Activated T-helper 1 cell treated with anti-CD3 and anti-CD28 coated beads, Interleukin-12 subunit alpha, Interleukin-12 subunit beta, Interleukin-2, Interleukin-4 antibody, amounts not matched to agents 30 ng/mL and 10 ng/mL and 1 ng/mL, durations not matched to agents 14 hours and 24 hours and 36 hours (primary cell): ENCODE data around the gene TAOK1. TPM values are rescaled to one million over a fixed set of nuclear protein-coding genes. Genes with fewer than 3 reads are reported as not detected.
"Not testable (repeated sequence)": the region's sequence is repeated elsewhere in the genome, so short reads cannot be mapped to it uniquely, and the experiment has no call there.

ENCODE experiments used
- DNase-seq: peaks from one replicate; pipeline ENCODE4 v3.0.0; 2021; ENCODE audit warnings: low spot score
- H3K27ac Mint-ChIP-seq: one replicate; pipeline ENCODE4 v1.8.0; 2021; ENCODE audit warnings: mild to moderate bottlenecking, mixed read lengths
- H3K27me3 Mint-ChIP-seq: one replicate; pipeline ENCODE4 v1.8.0; 2022; ENCODE audit warnings: mild to moderate bottlenecking, moderate library complexity, mixed read lengths; ENCODE audit not compliant: insufficient read depth
- H3K36me3 Mint-ChIP-seq: one replicate; pipeline ENCODE4 v1.8.0; 2021; ENCODE audit warnings: low read depth, mixed read lengths
- H3K4me1 Mint-ChIP-seq: one replicate; pipeline ENCODE4 v1.8.0; 2021; ENCODE audit warnings: low read depth, mixed read lengths
- H3K4me3 Mint-ChIP-seq: one replicate; pipeline ENCODE4 v1.8.0; 2021; ENCODE audit warnings: mild to moderate bottlenecking, moderate library complexity, mixed read lengths
- H3K9me3 Mint-ChIP-seq: one replicate; pipeline ENCODE4 v1.8.0; 2021; ENCODE audit warnings: mixed read lengths
- intact Hi-C: fragments of 100-400 bp; cut with micrococcal nuclease; formaldehyde crosslinking; loops from one replicate; pipeline ENCODE4 v1.15.1; 2024
- total RNA-seq: library from RNA; stranded (reverse); gene quantifications from 2 replicates; pipeline ENCODE4 v1.2.3, GENCODE V29; 2022

Gene TAOK1
- total RNA-seq, 1 donor from 2014 or later = 46.9 TPM

- H3K27me3 Mint-ChIP-seq = no peaks in the 10 kb centered on the region
- no peaks in the 10 kb centered on the region for H3K4me1 Mint-ChIP-seq
- H3K9me3 Mint-ChIP-seq = no peaks in the 10 kb centered on the region
- no peak overlapping the region for H3K4me3 Mint-ChIP-seq
- H3K27ac Mint-ChIP-seq = no peak overlapping the region
- intact Hi-C loops = no loop called here
- no peak for DNase-seq
- H3K36me3 Mint-ChIP-seq = peaks cover 17% of the 10 kb centered on the region
These were observed 85.7 kb downstream of the TAOK1 start for GRCh38 chr17:29475891-29476290.

- H3K9me3 Mint-ChIP-seq, H3K4me1 Mint-ChIP-seq, H3K4me3 Mint-ChIP-seq, H3K36me3 Mint-ChIP-seq, intact Hi-C loops, H3K27ac Mint-ChIP-seq, H3K27me3 Mint-ChIP-seq, DNase-seq: not testable (repeated sequence)
These were observed 90.2 kb downstream of the TAOK1 start for GRCh38 chr17:29480249-29480928.

- peaks cover 3% of the 10 kb centered on the region for H3K36me3 Mint-ChIP-seq
- DNase-seq = no peak
- H3K27ac Mint-ChIP-seq = no peak overlapping the region
- intact Hi-C loops = no loop called here
- H3K4me1 Mint-ChIP-seq = no peaks in the 10 kb centered on the region
- H3K4me3 Mint-ChIP-seq = no peak overlapping the region
- no peaks in the 10 kb centered on the region for H3K27me3 Mint-ChIP-seq
- no peaks in the 10 kb centered on the region for H3K9me3 Mint-ChIP-seq
These were observed 93.3 kb downstream of the TAOK1 start for GRCh38 chr17:29483503-29483902.

GRCh38 chr17:29495011-29495410, 104.8 kb downstream of the TAOK1 start:
- intact Hi-C loops = no loop called here
- H3K27me3 Mint-ChIP-seq = no peaks in the 10 kb centered on the region
- no peaks in the 10 kb centered on the region for H3K9me3 Mint-ChIP-seq
- H3K4me3 Mint-ChIP-seq = no peak overlapping the region
- H3K27ac Mint-ChIP-seq = no peak overlapping the region
- no peak for DNase-seq
- H3K36me3 Mint-ChIP-seq = peaks cover 37% of the 10 kb centered on the region
- peaks cover 6% of the 10 kb centered on the region for H3K4me1 Mint-ChIP-seq

GRCh38 chr17:29504711-29505110, 114.5 kb downstream of the TAOK1 start:
- no peaks in the 10 kb centered on the region for H3K4me1 Mint-ChIP-seq
- no peaks in the 10 kb centered on the region for H3K9me3 Mint-ChIP-seq
- no peak overlapping the region for H3K27ac Mint-ChIP-seq
- no peak for DNase-seq
- no peak overlapping the region for H3K4me3 Mint-ChIP-seq
- no peaks in the 10 kb centered on the region for H3K27me3 Mint-ChIP-seq
- intact Hi-C loops = no loop called here
- peaks cover 28% of the 10 kb centered on the region for H3K36me3 Mint-ChIP-seq

GRCh38 chr17:29505836-29506235, 115.7 kb downstream of the TAOK1 start:
- no peaks in the 10 kb centered on the region for H3K27me3 Mint-ChIP-seq
- intact Hi-C loops = no loop called here
- no peak for DNase-seq
- peaks cover 26% of the 10 kb centered on the region for H3K36me3 Mint-ChIP-seq
- H3K9me3 Mint-ChIP-seq = no peaks in the 10 kb centered on the region
- H3K27ac Mint-ChIP-seq = no peak overlapping the region
- H3K4me1 Mint-ChIP-seq = no peaks in the 10 kb centered on the region
- H3K4me3 Mint-ChIP-seq = no peak overlapping the region

- Mint-ChIP-seq H3K27me3 (no peaks in the 10 kb centered on the region), H3K27ac (no peak overlapping the region), H3K36me3 (peaks cover 10% of the 10 kb centered on the region), H3K4me1 (no peaks in the 10 kb centered on the region), H3K4me3 (no peak overlapping the region), H3K9me3 (no peaks in the 10 kb centered on the region)
- DNase-seq = no peak
- intact Hi-C loops = no loop called here
These were observed 120.8 kb downstream of the TAOK1 start for GRCh38 chr17:29510953-29511352.

GRCh38 chr17:29514792-29515191, 124.6 kb downstream of the TAOK1 start:
- Mint-ChIP-seq H3K4me3 (no peak overlapping the region), H3K27me3 (no peaks in the 10 kb centered on the region), H3K9me3 (no peaks in the 10 kb centered on the region), H3K4me1 (no peaks in the 10 kb centered on the region), H3K27ac (no peak overlapping the region), H3K36me3 (peaks cover 17% of the 10 kb centered on the region)
- intact Hi-C loops = no loop called here
- no peak for DNase-seq

- intact Hi-C loops = no loop called here
- no peak for DNase-seq
- H3K36me3 Mint-ChIP-seq = peaks cover 24% of the 10 kb centered on the region
- H3K9me3 Mint-ChIP-seq = no peaks in the 10 kb centered on the region
- H3K27ac Mint-ChIP-seq = no peak overlapping the region
- H3K4me1 Mint-ChIP-seq = no peaks in the 10 kb centered on the region
- H3K27me3 Mint-ChIP-seq = no peaks in the 10 kb centered on the region
- no peak overlapping the region for H3K4me3 Mint-ChIP-seq
These were observed 128.2 kb downstream of the TAOK1 start for GRCh38 chr17:29518359-29518758.

GRCh38 chr17:29524692-29525091, 134.5 kb downstream of the TAOK1 start:
- Mint-ChIP-seq H3K36me3 (peaks cover 18% of the 10 kb centered on the region), H3K4me3 (no peak overlapping the region), H3K4me1 (no peaks in the 10 kb centered on the region), H3K27ac (no peak overlapping the region), H3K27me3 (no peaks in the 10 kb centered on the region), H3K9me3 (no peaks in the 10 kb centered on the region)
- no peak for DNase-seq
- intact Hi-C loops = no loop called here

- no peak overlapping the region for H3K27ac Mint-ChIP-seq
- H3K4me3 Mint-ChIP-seq = no peak overlapping the region
- intact Hi-C loops = no loop called here
- H3K9me3 Mint-ChIP-seq = no peaks in the 10 kb centered on the region
- DNase-seq = no peak
- peaks cover 16% of the 10 kb centered on the region for H3K36me3 Mint-ChIP-seq
- H3K4me1 Mint-ChIP-seq = no peaks in the 10 kb centered on the region
- no peaks in the 10 kb centered on the region for H3K27me3 Mint-ChIP-seq
These were observed 136.2 kb downstream of the TAOK1 start for GRCh38 chr17:29526322-29526721.

- no peak overlapping the region for H3K4me3 Mint-ChIP-seq
- DNase-seq = no peak
- H3K36me3 Mint-ChIP-seq = peaks cover 24% of the 10 kb centered on the region
- H3K9me3 Mint-ChIP-seq = no peaks in the 10 kb centered on the region
- intact Hi-C loops = no loop called here
- H3K27me3 Mint-ChIP-seq = no peaks in the 10 kb centered on the region
- H3K4me1 Mint-ChIP-seq = no peaks in the 10 kb centered on the region
- H3K27ac Mint-ChIP-seq = no peak overlapping the region
These were observed 143.8 kb downstream of the TAOK1 start for GRCh38 chr17:29533976-29534375.

- no peak overlapping the region for H3K4me3 Mint-ChIP-seq
- H3K36me3 Mint-ChIP-seq = peaks cover 25% of the 10 kb centered on the region
- H3K27ac Mint-ChIP-seq = no peak overlapping the region
- H3K27me3 Mint-ChIP-seq = no peaks in the 10 kb centered on the region
- no peaks in the 10 kb centered on the region for H3K9me3 Mint-ChIP-seq
- H3K4me1 Mint-ChIP-seq = peaks cover 5% of the 10 kb centered on the region
- DNase-seq = no peak
- intact Hi-C loops = no loop called here
These were observed 153.9 kb downstream of the TAOK1 start for GRCh38 chr17:29544066-29544465.

GRCh38 chr17:29546085-29546484, 155.9 kb downstream of the TAOK1 start:
- intact Hi-C loops = no loop called here
- DNase-seq = no peak
- Mint-ChIP-seq H3K27ac (no peak overlapping the region), H3K27me3 (no peaks in the 10 kb centered on the region), H3K4me3 (no peak overlapping the region), H3K36me3 (peaks cover 22% of the 10 kb centered on the region), H3K9me3 (no peaks in the 10 kb centered on the region), H3K4me1 (peaks cover 5% of the 10 kb centered on the region)
